HEK293T (cell line): ENCODE measurements around the gene GRIN3A.
A peak's percentile ranks its signal among the peaks of the same experiment; 100 is the strongest.

ENCODE experiments used
- CTCF ChIA-PET: fragments of 350-600 bp; formaldehyde crosslinking; extraction: SDS; loops from one replicate; lab custom pipeline; 2021; ENCODE audit warnings: antibody characterized with exemption, inconsistent platforms; lab: Yijun Ruan, JAX
- POLR2A ChIA-PET: fragments of 350-600 bp; formaldehyde crosslinking; extraction: SDS; loops from one replicate; lab custom pipeline; 2020; ENCODE audit warnings: antibody characterized with exemption, inconsistent platforms; lab: Yijun Ruan, JAX
- DNase-seq: peaks from one replicate; pipeline ENCODE4 v3.0.0; 2012; ENCODE audit warnings: mixed read lengths; ENCODE audit errors: extremely low spot score
- ARNT ChIP-seq: fragments of 450-650 bp; IDR thresholded peaks from 2 replicates; pipeline ENCODE4 v1.6.1; 2017; ENCODE audit warnings: mild to moderate bottlenecking
- BHLHE40 ChIP-seq: fragments of 450-650 bp; IDR thresholded peaks from 2 replicates; pipeline ENCODE4 v1.6.1; 2016; ENCODE audit warnings: mild to moderate bottlenecking, moderate library complexity, borderline replicate concordance
- CTBP1 ChIP-seq: fragments of 450-650 bp; IDR thresholded peaks from 2 replicates; pipeline ENCODE4 v1.6.1; 2016; ENCODE audit warnings: borderline replicate concordance
- ELF4 ChIP-seq: fragments of 450-650 bp; IDR thresholded peaks from 2 replicates; pipeline ENCODE4 v1.6.1; 2017; ENCODE audit warnings: antibody characterized with exemption
- FOXA1 ChIP-seq: fragments of 450-650 bp; IDR thresholded peaks from 2 replicates; pipeline ENCODE4 v1.6.1; 2016; ENCODE audit warnings: mild to moderate bottlenecking
- FOXK2 ChIP-seq: fragments of 450-650 bp; IDR thresholded peaks from 2 replicates; pipeline ENCODE4 v1.6.1; 2016; ENCODE audit warnings: mild to moderate bottlenecking
- FOXM1 ChIP-seq: fragments of 450-650 bp; IDR thresholded peaks from 2 replicates; pipeline ENCODE4 v1.6.1; 2017; ENCODE audit warnings: mild to moderate bottlenecking, borderline replicate concordance
- HDGF ChIP-seq: fragments of 450-650 bp; IDR thresholded peaks from 2 replicates; pipeline ENCODE4 v1.6.1; 2017; ENCODE audit warnings: antibody characterized with exemption, borderline replicate concordance
- L3MBTL2 ChIP-seq: fragments of 450-650 bp; conservative IDR thresholded peaks from 2 replicates; pipeline ENCODE4 v1.6.1; 2016; ENCODE audit warnings: mild to moderate bottlenecking
- LEF1 ChIP-seq: fragments of 450-650 bp; IDR thresholded peaks from 2 replicates; pipeline ENCODE4 v1.6.1; 2017; ENCODE audit warnings: mild to moderate bottlenecking, borderline replicate concordance
- NFRKB ChIP-seq: fragments of 450-650 bp; IDR thresholded peaks from 2 replicates; pipeline ENCODE4 v1.6.1; 2016; ENCODE audit warnings: mild to moderate bottlenecking, moderate library complexity
- PKNOX1 ChIP-seq: fragments of 450-650 bp; IDR thresholded peaks from 2 replicates; pipeline ENCODE4 v1.6.1; 2016
- SP1 ChIP-seq: fragments of 450-650 bp; IDR thresholded peaks from 2 replicates; pipeline ENCODE4 v1.6.1; 2017
- SUZ12 ChIP-seq: fragments of 450-650 bp; IDR thresholded peaks from 2 replicates; pipeline ENCODE4 v1.6.1; 2016; ENCODE audit warnings: mild to moderate bottlenecking
- TARDBP ChIP-seq: fragments of 450-650 bp; IDR thresholded peaks from 2 replicates; pipeline ENCODE4 v1.6.1; 2016
- ZNF384 ChIP-seq: fragments of 450-650 bp; IDR thresholded peaks from 2 replicates; pipeline ENCODE4 v1.6.1; 2016

Gene GRIN3A

GRCh38 chr9:101618698-101619097 lies 119.7 kb downstream of the GRIN3A start:
- ChIA-PET CTCF (no interaction called here), POLR2A (no interaction called here)
- no peak for TF ChIP-seq FOXK2
- TF ChIP-seq SP1 = no peak
- TF ChIP-seq SUZ12 = no peak
- no peak for TF ChIP-seq ZNF384
- TF ChIP-seq PKNOX1 = no peak
- no peak for TF ChIP-seq L3MBTL2
- no peak for TF ChIP-seq ARNT
- TF ChIP-seq FOXA1 = no peak
- no peak for TF ChIP-seq HDGF
- no peak for TF ChIP-seq CTBP1
- no peak for TF ChIP-seq ELF4
- TF ChIP-seq FOXM1 = no peak
- no peak for TF ChIP-seq BHLHE40
- TF ChIP-seq NFRKB = no peak
- no peak for TF ChIP-seq TARDBP
- no peak for TF ChIP-seq LEF1
- DNase-seq = no peak

GRCh38 chr9:101605547-101605946 lies 132.9 kb downstream of the GRIN3A start:
- TF ChIP-seq LEF1 (no peak), PKNOX1 (no peak), L3MBTL2 (no peak), ELF4 (no peak), ARNT (no peak), SUZ12 (no peak), HDGF (no peak), FOXA1 (no peak), ZNF384 (no peak), FOXM1 (no peak), NFRKB (no peak)
- CTCF ChIA-PET = no interaction called here
- POLR2A ChIA-PET = no interaction called here
- no peak for DNase-seq

GRCh38 chr9:101604296-101604695 lies 134.2 kb downstream of the GRIN3A start:
- TF ChIP-seq HDGF (no peak), NFRKB (no peak), FOXM1 (no peak), ARNT (no peak)
- CTCF ChIA-PET = interaction anchor here (0.7 kb wide), 1 partner anchor 41 kb away, joined by 3 read pairs; no protein-coding TSS in a partner anchor
- DNase-seq = no peak
- POLR2A ChIA-PET = no interaction called here

DNA sequence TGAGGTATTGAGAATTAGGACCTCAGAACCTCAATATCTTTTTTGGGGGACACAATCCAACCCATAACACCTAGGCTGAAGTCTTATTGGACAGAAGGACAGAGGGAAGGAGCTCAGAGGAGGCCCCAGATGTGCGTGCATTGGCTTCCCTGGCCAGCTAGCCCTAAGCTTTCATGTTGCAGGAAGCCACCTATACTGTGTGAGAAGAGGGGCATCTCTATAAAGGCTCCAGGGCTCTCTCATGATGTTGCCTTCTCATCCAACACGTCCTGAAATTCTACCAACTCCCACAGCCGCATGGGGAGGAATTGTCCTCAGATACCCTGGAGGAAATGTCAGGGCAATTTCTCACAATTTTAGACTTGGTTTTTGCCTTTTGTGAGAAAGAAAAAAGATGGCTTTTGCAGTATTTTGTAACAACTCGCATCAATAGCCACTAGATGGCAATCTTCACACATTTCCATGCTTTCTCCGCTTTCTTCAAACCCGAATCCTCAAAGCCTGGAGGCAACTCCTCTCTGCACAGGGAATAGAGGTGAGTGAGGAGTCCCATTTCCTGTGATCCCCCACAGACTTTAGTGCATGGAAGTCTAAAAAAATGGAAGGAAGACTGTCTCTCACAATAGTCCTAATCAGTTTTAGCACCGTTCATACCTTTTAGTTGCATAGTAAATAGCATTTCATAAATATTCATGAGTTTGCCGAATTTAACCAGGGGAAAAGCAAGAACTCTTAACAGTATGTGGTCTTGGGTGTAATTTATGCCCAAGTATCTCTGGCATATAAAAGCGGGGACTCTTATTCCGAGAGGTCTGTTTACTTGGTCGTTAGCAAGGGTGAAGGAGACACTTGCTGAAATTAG lies 136.3 kb downstream of the GRIN3A start:
- POLR2A ChIA-PET = no interaction called here
- TF ChIP-seq L3MBTL2 (no peak), HDGF (no peak), SP1 (no peak), ZNF384 (no peak), BHLHE40 (no peak), NFRKB (no peak), FOXK2 (no peak), TARDBP (no peak), FOXM1 (no peak), SUZ12 (no peak)
- peak; percentile 60 for DNase-seq
- CTCF ChIA-PET = no interaction called here

- no peak for TF ChIP-seq FOXM1
- TF ChIP-seq BHLHE40 = no peak
- no peak for TF ChIP-seq NFRKB
- no peak for TF ChIP-seq ARNT
- TF ChIP-seq TARDBP = no peak
- TF ChIP-seq SUZ12 = no peak
- TF ChIP-seq LEF1 = no peak
- no peak for TF ChIP-seq PKNOX1
- no peak for TF ChIP-seq HDGF
- no peak for TF ChIP-seq SP1
- ChIA-PET POLR2A (no interaction called here), CTCF (no interaction called here)
- no peak for DNase-seq
Observed at GRCh38 chr9:101594796-101595195, 143.7 kb downstream of the GRIN3A start, which contains the start of gene PPP3R2. TSS of gene PPP3R2 (minus strand) at chr9:101594969. CDS start at chr9:101594921, 48 bp downstream.

- TF ChIP-seq BHLHE40 (no peak), HDGF (no peak), L3MBTL2 (no peak), CTBP1 (no peak), SUZ12 (no peak), LEF1 (no peak), ZNF384 (no peak), FOXK2 (no peak), NFRKB (no peak), FOXA1 (no peak), ELF4 (no peak), FOXM1 (no peak), PKNOX1 (no peak), ARNT (no peak), SP1 (no peak)
- ChIA-PET POLR2A (no interaction called here), CTCF (no interaction called here)
- DNase-seq = no peak
Observed at GRCh38 chr9:101593345-101593744, 145.1 kb downstream of the GRIN3A start.
